Islet of Langerhans (tissue), 1 donor: ENCODE measurements around the gene MTCL3.

Experiments used
- FAIRE-seq: peaks from one replicate; lab custom pipeline; 2011; peaks lifted over from hg19 to GRCh38; lab: Jason Lieb, UNC

Gene MTCL3

DNA sequence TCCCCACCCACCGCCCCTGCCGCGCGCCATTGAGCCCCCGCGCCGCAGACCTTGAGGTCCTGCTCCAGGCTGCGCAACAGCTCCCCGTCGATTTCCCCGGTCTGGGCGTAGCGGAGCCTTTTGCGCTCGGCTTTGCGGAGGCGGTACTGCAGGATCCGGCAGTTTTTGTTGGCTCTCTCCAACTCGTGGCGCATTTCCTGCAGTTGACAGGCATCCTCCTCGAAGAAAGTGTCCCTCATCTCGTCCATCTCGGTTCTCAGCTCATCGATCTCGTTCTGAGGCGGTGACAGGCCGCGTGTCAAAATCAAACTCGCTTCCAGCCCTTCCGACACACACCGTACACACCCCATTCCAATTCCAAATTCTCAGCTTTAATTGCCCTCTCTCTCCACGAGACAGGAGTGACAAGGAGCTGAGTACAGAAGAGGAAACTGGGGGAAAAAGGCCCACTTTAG is 4.3 kb downstream of the MTCL3 start:
- FAIRE-seq, result no peak

DNA sequence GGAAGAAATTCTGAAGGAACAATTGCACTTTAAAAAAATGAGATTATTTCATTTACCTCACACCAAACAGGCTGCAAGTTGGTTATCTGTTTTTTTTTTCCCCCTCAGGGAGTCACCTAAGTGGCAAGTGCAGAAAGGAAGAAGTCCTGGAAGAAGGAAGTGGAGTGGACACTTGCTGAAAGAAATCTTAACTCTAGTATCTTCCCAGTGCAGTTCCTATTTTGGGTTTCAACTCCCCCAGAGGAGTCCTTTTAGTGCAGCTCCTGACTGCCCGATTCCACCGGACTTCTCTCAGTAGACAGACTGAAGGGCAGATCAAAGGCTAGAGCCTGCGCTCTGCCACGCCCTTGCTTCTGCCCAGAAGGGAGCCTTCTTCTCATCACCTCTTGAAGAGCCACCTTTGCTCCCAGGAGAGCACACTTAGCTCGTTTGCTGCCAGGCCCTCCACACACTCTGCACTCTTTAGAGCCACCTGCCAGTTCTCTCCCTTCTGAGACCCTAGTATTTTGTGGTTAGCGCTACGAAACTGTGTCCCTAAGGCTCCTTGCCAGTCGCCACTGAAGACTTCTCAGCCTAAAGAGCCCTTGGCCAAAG is 4.9 kb downstream of the MTCL3 start:
- FAIRE-seq, result no peak

DNA sequence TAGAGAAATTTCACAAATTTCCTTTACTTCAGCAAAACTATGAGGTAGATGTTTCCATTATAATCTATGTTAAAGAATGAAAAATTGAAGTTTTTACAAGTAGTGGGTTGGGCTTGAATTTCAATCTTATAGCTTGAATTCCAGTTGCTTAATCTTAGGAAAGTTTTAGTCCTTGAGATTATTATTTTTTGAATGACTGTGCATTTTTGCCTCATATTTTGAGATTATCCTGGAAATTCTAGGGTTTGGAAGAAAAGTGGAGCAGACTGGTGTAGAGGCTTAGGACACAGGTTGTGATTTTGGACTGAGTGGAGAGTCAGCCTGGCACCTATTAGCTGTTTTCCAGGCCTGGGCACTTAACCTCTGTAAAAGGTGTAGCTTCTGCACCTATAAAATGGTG is 5.7 kb downstream of the MTCL3 start:
- FAIRE-seq, result no peak

DNA sequence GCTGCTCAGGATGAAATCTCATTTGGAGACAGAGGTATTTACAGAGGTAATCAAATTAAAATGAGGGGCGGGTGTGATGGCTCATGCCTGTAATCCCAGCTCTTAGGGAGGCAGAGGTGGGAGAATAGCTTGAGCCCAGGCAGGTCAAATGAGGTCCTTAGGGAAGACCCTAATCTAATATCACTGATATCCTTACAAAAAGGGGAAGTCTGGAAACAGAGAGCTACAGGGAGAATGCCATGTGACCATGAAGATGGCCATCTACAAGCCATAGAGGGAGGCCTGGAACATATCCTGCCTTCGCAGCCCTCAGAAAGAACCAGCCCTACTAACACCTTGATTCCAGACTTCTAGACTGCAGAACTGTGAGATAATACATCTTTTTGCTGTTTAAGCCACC is 8.3 kb downstream of the MTCL3 start:
- no peak for FAIRE-seq

DNA sequence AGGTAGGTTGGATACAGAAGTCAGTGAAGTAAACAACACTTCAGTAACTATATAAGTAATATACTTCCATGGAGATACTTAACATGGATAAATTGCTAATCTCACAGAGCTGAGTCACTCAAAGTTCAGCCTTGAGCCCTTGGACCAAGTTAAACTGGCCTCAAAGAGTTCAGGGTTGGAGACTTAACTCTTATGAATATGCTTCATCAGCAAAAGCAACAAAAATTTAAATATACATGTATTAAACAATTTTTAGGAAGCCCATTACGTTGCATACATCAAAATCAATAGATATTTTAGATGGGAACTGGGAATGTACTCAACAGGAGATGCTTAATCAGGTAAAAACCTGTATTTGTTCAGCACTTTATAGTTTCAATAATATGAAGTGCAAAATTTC is 12.2 kb downstream of the MTCL3 start:
- no peak for FAIRE-seq

DNA sequence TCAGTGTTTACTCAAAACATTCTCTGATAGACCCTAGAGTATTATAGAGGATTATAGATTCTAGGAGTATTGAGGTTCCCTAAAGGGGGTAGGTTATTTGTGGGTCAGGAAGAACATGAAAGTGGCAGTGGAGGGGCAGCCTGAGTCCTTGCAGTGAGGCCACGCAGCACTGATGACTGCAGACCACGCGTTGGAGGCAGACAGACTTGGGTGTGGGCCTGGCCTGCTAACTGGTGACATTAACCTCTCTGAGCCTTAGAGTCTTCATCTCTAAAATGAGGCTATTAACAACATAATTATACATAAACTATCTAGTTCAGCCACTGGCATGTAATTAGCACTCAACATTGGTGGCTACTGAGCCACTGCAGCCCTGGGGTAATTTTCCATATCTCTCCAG is 16.1 kb downstream of the MTCL3 start:
- FAIRE-seq, result no peak

DNA sequence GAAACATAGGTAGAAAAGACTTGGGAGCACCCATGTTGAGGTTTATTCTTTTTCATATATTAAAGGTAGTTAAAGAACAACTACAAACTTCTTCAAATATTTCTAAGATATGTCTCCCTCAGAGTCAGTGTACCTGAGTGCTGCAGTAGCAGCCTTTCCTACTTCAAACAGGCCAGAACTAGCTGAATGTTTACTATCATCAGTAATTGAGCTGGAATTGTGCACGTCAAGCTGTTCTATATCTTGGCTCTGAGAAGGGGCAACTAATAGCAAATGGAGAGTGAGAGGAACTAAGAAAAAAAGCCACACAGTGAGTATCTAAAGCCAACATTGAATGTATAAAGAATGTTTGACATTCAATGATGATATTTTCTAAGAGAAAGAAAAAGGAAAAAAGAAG is 21.7 kb downstream of the MTCL3 start:
- FAIRE-seq, result peak; percentile 80

DNA sequence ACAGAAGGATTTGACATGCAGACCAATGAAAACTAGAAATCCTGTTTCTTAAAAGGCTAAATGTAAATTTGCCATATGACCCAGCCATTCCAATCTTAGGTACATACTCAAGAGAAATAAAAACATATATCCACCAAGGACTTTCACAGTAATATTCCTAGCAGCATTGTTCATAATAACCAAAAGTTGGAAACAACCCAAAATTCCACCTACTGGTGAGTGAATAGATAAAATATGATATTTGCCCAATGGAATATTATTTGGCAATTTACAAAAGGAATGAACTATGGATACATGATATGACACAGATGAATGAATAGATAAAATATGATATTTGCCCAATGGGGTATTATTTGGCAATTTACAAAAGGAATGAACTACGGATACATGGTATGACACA is 22.7 kb downstream of the MTCL3 start:
- peak; percentile 72 for FAIRE-seq

DNA sequence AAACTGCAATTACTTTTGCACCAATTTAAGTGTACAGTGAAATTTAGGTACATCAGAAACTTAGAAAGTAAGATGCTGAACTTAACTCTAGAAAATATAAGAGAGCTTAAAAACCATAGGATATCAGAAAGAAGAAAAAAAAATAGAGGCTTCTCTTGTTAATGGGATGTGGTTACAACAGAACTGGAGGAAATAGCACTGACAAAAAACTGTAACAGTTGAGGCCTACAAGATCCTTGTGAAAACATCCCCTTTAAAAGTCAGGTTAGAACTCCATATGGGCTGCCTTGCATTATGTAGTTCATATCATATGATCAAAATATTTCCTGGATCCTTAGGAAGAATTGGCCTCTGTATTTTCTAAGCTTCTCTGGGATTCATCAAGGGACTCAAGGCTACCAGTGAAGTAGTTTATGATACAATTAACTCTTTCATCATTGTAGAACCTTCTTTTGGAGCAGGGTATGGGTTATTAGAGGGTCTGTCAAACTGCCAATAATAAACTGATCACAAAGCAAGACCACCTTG is 24.8 kb downstream of the MTCL3 start:
- no peak for FAIRE-seq

DNA sequence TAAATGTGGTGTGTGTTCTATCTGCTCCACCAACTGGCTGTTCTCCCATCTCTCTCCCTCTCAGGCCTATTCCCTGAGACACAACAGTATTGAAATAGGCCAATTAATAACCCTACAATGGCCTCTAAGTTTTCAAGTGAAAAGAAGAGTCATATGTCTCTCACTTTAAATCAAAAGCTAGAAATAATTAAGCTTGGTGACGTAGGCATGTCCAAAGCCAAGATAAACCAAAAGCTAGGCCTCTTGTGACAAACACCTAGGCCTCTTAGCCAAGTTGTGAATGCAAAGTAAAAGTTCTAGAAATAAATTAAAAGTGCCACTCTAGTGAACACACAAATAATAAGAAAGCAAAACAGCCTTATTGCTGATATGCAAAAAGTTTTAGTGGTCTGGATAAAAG is 29.9 kb downstream of the MTCL3 start:
- FAIRE-seq, result no peak

DNA sequence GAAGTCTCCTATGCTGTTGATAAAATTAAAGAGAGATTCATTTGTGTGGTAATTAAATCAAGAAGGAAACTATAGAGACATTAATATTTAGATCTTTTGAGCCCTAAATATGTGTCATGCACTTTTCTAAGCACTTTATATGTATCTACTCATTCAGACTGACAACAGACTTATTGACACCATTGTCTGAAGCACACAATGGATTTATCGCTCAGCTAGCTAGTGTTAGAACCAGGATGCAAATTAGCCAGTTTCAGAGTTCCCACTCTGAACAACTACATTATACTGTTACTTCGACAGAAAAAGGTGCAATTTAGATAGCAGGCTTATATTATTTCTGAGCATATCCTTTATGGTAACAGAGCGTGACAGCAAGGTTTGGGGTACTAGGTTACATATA is 32.2 kb downstream of the MTCL3 start:
- no peak for FAIRE-seq

DNA sequence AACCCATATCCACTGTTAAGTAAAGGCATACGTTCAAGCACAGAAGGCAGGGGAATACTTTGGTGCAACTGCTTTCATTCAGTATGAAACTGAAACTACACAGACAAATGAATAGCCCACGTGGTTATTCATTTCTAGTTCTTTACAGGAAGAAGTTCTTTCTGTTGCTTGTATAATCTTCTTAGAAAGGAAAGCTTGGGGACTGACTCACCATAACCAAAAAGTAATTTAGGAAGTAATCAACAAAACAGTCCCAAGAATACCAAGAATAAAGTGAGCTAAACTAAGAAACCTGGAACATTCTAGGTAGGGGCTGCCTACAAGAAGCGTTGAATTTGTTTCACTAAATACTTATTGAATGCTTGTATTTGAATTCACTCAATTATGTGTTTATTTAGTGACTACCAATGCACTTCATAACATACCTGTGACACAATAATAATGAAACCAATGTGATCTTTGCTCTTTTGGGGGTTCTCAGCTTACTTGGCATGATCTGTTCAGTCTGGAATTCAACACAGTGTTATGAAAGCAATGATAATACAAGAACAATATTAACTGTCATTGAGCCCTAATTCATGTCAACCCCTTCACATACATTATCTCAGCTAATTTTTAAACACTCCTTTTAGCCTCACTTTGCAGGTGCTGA is 34.8 kb downstream of the MTCL3 start:
- FAIRE-seq, result peak; percentile 95

DNA sequence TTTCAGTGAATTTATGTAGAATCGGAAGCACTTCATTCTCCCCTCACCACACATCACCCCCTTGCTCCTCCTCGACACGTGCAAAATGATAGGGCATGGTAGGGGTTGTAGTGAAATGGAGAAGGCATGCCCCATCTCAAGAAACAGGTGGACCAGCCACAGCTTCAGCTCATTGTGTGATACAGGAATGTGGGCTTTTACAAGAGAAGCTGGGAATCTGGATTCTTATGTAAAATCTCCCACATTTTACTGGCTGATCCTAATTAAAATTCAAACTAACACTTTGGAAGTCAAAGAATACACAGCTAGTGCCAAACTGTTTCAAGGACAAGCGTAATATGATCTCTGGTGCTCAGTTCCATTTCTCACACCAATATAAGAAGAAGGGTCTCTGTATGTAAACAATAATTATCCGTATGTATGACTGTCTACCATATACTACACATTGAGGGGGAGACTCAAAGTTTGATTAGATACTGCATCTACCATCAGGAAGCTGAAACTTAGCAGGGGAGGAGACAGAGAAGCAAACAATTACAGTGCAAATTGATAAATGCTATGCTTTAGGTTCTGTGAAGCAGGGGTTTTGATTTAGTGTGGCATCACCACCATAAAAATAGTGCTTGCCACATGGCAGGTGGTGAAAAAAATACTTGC is 35.6 kb downstream of the MTCL3 start:
- no peak for FAIRE-seq

DNA sequence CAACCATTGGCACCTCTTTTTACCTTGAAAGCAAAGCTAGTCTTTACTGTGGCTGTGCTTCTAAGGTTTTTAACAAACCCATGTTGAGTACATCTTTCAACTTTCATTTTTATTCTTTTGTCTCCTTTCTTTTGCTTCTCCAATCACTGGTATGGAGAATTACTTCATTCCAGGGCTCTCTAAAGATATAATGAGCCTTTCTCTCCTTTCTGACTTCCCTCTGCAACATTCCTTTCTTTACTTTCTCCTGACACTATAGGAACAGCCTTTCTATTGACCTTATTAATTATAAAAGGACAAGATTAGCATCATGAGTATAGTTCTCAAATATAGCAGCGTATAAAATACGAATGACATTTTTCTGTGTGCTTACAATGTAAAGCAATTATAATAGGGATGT is 36.8 kb downstream of the MTCL3 start:
- FAIRE-seq, result no peak

DNA sequence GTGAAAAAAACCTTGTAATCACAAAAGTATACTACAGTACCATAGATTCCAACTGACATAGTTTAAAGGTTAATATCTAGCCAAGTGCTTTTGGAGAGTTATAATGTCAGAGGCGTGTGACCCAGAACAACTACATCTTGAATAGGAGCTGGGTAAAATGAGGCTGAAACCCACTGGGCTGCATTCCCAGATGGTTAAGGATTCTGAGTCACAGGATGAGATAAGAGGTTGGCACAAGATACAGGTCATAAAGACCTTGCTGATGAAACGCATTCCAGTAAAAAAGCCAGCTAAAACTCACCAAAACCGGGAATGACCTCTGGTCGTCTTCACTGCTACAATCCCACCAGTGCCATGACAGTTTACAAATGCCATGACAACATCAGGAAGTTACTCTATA is 37.5 kb downstream of the MTCL3 start:
- FAIRE-seq, result no peak

DNA sequence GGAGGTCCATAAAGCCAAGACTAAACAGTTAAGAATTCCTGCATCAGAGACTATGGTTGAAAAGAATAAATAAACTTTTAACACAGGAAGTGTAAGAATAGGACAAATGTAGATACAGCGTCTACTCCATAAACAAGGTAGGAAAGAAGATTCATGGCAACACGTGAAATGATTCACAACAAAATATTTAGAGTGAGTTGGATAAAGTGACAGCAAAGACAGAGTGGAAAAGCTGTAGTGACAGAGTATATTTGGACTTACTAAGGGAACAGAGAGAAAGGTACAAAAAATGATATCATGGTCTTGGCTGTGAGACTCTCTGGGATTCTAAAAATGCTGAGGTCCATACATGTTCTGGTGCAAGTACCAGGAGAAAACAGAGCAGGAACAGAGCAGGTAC is 38.0 kb downstream of the MTCL3 start:
- no peak for FAIRE-seq

DNA sequence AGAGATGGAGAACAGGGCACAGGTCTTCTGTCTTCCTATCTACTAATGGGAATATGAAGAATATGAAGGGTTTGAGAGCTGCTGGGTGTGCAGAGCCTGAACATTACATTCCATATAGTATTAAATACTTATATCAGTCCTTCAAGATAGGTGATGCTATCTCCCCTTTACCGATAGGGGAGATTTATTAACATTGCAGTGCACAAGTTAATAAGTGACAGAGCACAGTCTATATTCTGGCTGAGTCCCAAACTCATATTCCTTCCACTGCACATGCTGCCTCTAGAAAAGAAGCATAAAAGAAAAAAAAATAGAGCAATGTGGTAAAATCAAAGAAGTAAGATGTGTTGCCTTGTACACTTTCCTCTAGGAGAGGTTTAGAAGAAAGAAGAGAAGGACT is 41.5 kb downstream of the MTCL3 start:
- FAIRE-seq, result no peak

DNA sequence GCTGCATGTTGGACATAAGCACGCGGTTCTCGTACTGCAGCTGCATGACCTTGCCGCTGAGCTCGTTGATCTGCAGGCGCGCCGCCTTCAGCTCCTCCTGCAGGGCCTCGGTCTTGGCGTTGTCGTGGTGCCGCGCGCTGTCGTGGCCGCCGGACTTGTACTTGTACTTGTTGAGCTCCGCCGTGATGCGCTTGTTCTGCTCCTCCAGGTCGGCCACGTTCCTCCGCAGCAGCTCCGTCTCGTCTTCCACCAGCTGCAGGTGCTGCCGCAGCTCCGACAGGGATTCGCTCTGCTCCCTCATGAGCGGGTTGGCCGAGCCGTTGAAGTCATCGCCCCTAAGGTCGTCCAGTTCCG is 43.3 kb downstream of the MTCL3 start:
- no peak for FAIRE-seq

DNA sequence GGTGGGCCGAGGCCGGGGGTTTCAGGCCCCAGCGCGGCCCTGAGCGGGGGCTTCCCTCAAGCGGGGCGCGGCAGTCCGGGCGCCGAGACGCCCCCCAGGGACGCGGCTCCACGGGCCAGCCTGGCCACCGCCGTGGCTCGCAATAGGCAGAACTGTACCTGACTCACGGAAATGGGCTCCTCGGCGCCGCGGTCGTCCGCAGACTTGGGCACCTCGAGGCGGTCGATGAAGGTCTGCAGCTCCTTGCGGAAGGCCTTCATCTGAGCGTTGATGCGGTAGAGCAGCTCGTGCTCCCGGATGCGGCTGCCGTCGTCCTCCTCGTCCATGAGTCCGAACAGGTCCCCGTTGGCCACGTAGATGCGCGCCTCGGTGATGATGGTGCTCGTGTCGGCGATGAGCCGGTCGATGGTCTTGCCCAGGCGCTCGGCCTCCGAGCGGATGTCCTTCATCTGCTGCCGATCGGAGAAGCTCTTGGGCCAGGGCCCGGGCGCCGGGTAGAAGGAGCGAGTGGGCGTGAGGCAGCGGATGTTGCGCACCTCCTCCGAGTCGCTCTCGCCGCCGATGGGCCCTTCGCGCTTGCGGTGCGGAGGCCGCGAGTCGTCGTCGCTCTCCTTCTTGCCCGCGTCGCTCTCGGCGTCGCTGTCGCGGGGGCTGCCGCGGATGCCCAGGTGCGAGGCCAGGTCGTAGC is 43.9 kb downstream of the MTCL3 start:
- no peak for FAIRE-seq

DNA sequence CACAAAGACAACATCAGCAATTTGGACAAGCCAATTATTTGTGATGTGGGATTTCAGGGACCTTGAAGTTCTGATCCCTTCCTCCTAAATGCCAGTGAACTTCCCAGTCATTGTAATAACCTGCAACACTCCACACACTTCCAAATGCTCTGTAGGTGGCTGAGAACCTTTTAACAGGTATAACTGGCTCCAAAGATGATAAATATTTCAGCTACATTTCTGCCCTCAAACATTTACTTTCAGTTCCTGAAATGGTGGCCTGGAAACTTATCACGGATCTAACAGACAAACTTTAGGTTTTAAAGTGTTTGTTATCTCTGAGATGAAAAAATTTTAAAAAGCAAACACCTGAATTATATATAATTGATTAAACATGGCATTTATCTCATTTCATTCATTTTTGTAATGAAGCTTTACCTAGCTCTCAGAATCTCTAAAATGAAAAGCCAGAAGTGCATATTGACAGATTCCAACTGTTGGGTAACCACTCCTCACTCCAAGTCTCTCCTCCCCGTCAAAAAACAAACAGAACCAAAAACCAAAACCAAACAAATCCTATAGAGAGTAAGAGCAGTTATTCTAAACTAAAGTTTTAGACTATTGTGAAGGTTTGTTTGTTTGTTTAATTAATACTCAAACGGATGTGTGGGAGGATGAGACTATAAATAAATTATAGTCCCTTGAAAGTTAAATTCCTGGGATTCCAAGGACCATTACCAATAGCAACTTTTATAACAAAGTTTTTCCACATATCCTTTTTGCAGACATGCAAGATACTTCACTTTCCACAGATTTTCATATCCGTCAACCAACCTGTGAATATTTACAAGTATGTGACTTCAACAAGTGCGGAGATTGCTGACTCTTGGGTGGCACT is 47.5 kb downstream of the MTCL3 start:
- no peak for FAIRE-seq

DNA sequence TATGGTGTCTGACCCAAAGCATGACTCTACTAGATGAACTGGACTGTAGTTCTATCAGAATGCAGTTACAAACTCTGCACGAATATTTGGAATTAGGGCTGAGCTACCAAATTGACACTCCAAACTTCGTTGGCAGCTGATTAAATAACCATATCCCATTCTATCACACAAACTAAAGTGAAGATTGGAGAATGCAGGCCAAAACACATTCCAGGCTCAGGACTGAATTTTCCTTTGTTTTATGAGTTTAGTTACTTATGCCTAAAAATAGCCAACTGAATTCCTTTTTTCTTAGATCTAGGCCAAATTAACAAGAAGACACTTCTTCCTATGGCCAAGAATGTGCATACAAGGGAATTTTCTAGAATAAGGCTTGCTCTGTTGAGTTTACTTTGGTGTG is 50.2 kb downstream of the MTCL3 start:
- no peak for FAIRE-seq

DNA sequence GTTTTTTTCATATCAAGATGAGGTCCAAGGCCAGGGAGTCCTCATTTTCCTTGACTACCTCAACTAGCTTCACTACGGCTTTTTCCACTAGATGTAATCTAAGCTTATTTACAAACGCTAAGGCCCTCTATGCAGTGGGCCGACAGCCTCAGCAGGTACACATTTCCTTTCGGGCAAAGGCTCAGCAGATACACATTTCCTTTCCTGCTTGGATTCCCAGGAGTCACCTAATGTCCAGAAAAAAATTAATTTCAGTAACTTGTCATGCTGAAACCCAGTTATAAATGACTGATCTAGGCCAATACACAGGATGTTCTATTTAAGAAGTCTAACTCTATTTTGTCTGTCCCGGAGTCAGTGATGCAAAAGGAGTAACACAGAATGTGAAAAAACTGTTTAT is 52.7 kb downstream of the MTCL3 start:
- FAIRE-seq, result no peak
